GM12891 (cell line): ENCODE results near the gene DOCK4.

ENCODE experiments used
- POLR2A ChIP-seq: IDR thresholded peaks from 2 replicates; pipeline ENCODE4 v1.6.1; 2011; ENCODE audit warnings: low read depth, low read length, control low read depth
- POLR2AphosphoS5 ChIP-seq: IDR thresholded peaks from 2 replicates; pipeline ENCODE4 v1.6.1; 2011; ENCODE audit warnings: low read depth, low read length, control low read depth
- POU2F2 ChIP-seq: IDR thresholded peaks from 2 replicates; pipeline ENCODE4 v1.6.1; 2011; ENCODE audit warnings: low read depth, mild to moderate bottlenecking, control low read depth, low read length, moderate library complexity
- TAF1 ChIP-seq: IDR thresholded peaks from 2 replicates; pipeline ENCODE4 v1.6.1; 2011; ENCODE audit warnings: low read depth, low read length, control low read depth

GRCh38 chr7:112038353-112038752 lies 167.8 kb downstream of the DOCK4 start:
- TF ChIP-seq TAF1: no peak
- TF ChIP-seq POLR2AphosphoS5: no peak
- TF ChIP-seq POLR2A: no peak
- no peak for TF ChIP-seq POU2F2
